ENCODE measurements around the gene PTBP1. TPM values are rescaled to one million over a fixed set of nuclear protein-coding genes. Genes with fewer than 3 reads are reported as not detected.

PTBP1 gene
- total RNA-seq, 1 donor from 2014 or later, result 386 TPM

DNA sequence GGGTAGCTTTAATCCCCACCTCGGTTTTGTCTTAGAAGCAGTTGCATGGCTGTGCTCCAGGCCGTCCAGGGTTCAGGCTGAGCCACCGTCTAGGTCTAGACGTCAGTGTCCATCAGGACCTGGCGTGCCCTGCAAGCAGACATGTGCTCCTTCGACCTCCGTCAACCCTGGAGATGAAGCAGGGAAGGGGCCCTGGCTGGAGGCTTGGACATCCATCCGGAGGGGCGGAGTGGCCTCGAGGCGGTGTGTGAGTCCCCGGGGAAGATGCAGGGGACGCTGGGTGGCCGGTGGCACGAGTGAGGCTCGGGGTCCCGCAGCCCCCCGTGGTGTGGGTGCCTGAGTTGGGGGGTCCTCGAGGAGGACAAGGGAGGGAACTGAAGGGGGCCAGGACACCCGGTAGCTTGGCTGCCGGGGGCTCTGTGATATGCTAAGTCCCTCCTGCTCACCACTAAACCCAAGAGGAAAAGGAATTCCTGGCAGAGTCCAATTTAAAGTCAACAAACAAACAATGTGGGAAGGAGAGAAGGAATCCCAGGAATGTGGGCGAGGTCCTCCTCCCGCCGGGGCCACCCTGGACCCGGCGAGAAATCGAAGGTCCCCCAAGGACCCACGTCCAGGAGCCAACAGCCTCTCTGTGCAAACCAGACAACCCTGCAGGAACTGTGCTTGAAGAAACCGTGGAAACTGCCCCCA, 14.9 kb upstream of the PTBP1 start:
- H3K9ac ChIP-seq (ENCODE audit: low read length), result peak overlapping the region; percentile 52
- peak; percentile 13 for FAIRE-seq
- no peaks in the 10 kb centered on the region for H3K9me3 ChIP-seq (ENCODE audit: insufficient read depth, low read depth, low read length)
- H3K36me3 Mint-ChIP-seq (ENCODE audit: low read depth, unreplicated experiment), result no peaks in the 10 kb centered on the region
- no peaks in the 10 kb centered on the region for H3K27me3 Mint-ChIP-seq (ENCODE audit: low read depth, unreplicated experiment)
- H3K27ac Mint-ChIP-seq (ENCODE audit: unreplicated experiment), result peak overlapping the region; percentile 93
- H3K4me3 ChIP-seq (ENCODE audit: insufficient read depth, low read depth, low read length), result peak overlapping the region; percentile 31
- H3K4me1 Mint-ChIP-seq (ENCODE audit: low read depth, unreplicated experiment), result peaks cover 6% of the 10 kb centered on the region
- H2AFZ ChIP-seq (ENCODE audit: low read depth, low read length), result peak overlapping the region; percentile 83
- TF ChIP-seq, protein P1, sequence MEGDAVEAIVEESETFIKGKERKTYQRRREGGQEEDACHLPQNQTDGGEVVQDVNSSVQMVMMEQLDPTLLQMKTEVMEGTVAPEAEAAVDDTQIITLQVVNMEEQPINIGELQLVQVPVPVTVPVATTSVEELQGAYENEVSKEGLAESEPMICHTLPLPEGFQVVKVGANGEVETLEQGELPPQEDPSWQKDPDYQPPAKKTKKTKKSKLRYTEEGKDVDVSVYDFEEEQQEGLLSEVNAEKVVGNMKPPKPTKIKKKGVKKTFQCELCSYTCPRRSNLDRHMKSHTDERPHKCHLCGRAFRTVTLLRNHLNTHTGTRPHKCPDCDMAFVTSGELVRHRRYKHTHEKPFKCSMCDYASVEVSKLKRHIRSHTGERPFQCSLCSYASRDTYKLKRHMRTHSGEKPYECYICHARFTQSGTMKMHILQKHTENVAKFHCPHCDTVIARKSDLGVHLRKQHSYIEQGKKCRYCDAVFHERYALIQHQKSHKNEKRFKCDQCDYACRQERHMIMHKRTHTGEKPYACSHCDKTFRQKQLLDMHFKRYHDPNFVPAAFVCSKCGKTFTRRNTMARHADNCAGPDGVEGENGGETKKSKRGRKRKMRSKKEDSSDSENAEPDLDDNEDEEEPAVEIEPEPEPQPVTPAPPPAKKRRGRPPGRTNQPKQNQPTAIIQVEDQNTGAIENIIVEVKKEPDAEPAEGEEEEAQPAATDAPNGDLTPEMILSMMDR (IDR thresholded peaks at IDR 0.05; ENCODE audit: insufficient read depth, low read depth, low read length), result no peak
- TF ChIP-seq EZH2 (IDR thresholded peaks at IDR 0.05; ENCODE audit: insufficient read depth, low read length), result no peak
- peak overlapping the region; percentile 84 for H3K4me2 ChIP-seq (ENCODE audit: low read length)
- peak overlapping the region; percentile 78 for H3K4me3 Mint-ChIP-seq (ENCODE audit: unreplicated experiment)
- H3K9me3 Mint-ChIP-seq (ENCODE audit: unreplicated experiment), result no peaks in the 10 kb centered on the region
- H3K79me2 ChIP-seq (ENCODE audit: insufficient read depth, low read length), result no peaks in the 10 kb centered on the region
- peaks cover 14% of the 10 kb centered on the region for H3K4me1 ChIP-seq (ENCODE audit: insufficient read depth, low read length)
- no peaks in the 10 kb centered on the region for H4K20me1 ChIP-seq (ENCODE audit: insufficient read depth, low read length)
- DNase-seq (ENCODE audit: low read depth), result peak; percentile 66
- H3K27ac ChIP-seq (ENCODE audit: low read depth, low read length), result no peak overlapping the region
- H3K36me3 ChIP-seq (ENCODE audit: insufficient read depth, low read length), result no peaks in the 10 kb centered on the region
- H3K27me3 ChIP-seq (ENCODE audit: insufficient read depth, low read length), result no peaks in the 10 kb centered on the region

DNA sequence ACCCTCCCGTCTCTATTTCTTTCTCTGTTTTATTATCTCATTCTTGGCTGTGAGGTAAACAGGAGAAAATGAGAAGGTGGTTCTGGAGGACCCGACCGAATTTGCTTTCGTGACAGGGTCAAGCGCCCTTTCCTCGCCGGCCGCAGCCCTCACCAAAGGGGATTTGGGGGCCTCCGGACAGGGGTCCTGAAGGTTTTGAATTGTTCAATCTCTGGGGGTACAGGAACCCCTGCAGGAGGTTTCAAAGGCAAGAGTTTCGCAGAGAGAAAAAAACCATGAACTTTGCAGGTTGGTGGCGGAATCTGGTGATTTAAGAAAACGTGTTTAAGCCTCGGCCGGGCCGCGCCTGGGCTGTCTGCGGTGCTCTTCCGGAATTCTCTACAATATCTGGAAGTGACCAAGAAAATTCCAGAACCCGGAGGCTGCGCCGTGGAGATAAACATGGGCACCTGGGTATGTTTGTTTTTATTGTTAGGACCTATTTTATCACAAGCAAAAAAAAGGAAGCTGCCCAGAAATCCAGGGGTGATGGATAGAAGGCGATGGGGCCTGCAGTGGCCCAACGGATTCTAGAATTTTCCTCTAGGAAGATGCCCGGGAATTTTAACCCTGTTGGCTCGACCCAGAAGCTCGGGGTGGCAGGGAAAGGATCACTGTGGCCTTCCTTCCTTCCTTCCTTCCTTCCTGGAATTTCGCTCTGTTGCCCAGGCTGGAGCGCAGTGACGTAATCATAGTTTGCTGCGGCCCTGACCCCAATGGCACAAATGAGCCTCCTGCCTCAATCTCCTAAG, 14.2 kb upstream of the PTBP1 start:
- Histone ChIP-seq H3K36me3 (ENCODE audit: insufficient read depth, low read length) (no peaks in the 10 kb centered on the region), H3K4me3 (ENCODE audit: insufficient read depth, low read depth, low read length) (peak overlapping the region; percentile 31), H4K20me1 (ENCODE audit: insufficient read depth, low read length) (no peaks in the 10 kb centered on the region), H3K27ac (ENCODE audit: low read depth, low read length) (no peak overlapping the region), H3K79me2 (ENCODE audit: insufficient read depth, low read length) (no peaks in the 10 kb centered on the region), H3K4me2 (ENCODE audit: low read length) (peak overlapping the region; percentile 84), H3K27me3 (ENCODE audit: insufficient read depth, low read length) (no peaks in the 10 kb centered on the region), H2AFZ (ENCODE audit: low read depth, low read length) (peak overlapping the region; percentile 49), H3K9me3 (ENCODE audit: insufficient read depth, low read depth, low read length) (no peaks in the 10 kb centered on the region), H3K9ac (ENCODE audit: low read length) (peak overlapping the region; percentile 52), H3K4me1 (ENCODE audit: insufficient read depth, low read length) (peaks cover 14% of the 10 kb centered on the region)
- FAIRE-seq, result no peak
- peak overlapping the region; percentile 78 for H3K4me3 Mint-ChIP-seq (ENCODE audit: unreplicated experiment)
- peaks cover 6% of the 10 kb centered on the region for H3K4me1 Mint-ChIP-seq (ENCODE audit: low read depth, unreplicated experiment)
- no peaks in the 10 kb centered on the region for H3K9me3 Mint-ChIP-seq (ENCODE audit: unreplicated experiment)
- no peaks in the 10 kb centered on the region for H3K27me3 Mint-ChIP-seq (ENCODE audit: low read depth, unreplicated experiment)
- TF ChIP-seq, protein P1 (IDR thresholded peaks at IDR 0.05; ENCODE audit: insufficient read depth, low read depth, low read length), result no peak
- TF ChIP-seq EZH2 (IDR thresholded peaks at IDR 0.05; ENCODE audit: insufficient read depth, low read length), result no peak
- no peaks in the 10 kb centered on the region for H3K36me3 Mint-ChIP-seq (ENCODE audit: low read depth, unreplicated experiment)
- H3K27ac Mint-ChIP-seq (ENCODE audit: unreplicated experiment), result peak overlapping the region; percentile 93
- no peak for DNase-seq (ENCODE audit: low read depth)

Measured in astrocyte (in vitro differentiated cells and primary cell).